ENCODE results near the gene IDH3A. TPM values are rescaled to one million over a fixed set of nuclear protein-coding genes. Genes with fewer than 3 reads are reported as not detected.
A peak's percentile ranks its signal among the peaks of the same experiment; 100 is the strongest.

IDH3A gene
- polyA plus RNA-seq, 3 donors: 46.5 to 85.0 (median 74.0) TPM

GRCh38 chr15:78175330-78175729 lies 26.2 kb downstream of the IDH3A start:
- Mint-ChIP-seq H3K4me3 (no peak overlapping the region), H3K4me1 (peaks cover 42% of the 10 kb centered on the region), H3K36me3 (peaks cover 16 to 18% of the 10 kb centered on the region in 2 donors), H3K27me3 (ENCODE audit: low read depth in 3 of 3) (peaks cover 0 to 5% (median 3%) of the 10 kb centered on the region in 3 donors), H3K9me3 (peaks cover 0 to 3% (median 0%) of the 10 kb centered on the region in 7 donors), H3K27ac (peak overlapping the region in 2 of 7 donors; percentile 9 to 13)
- Histone ChIP-seq H3K36me3 (replicated peaks in 1 of 2; ENCODE audit: control insufficient read depth in 1 of 2, insufficient read depth in 2 of 2, low read length in 2 of 2) (peaks cover 3 to 4% of the 10 kb centered on the region in 2 donors), H3K27me3 (ENCODE audit: control insufficient read depth in 2 of 2, insufficient read depth in 2 of 2, low read length in 2 of 2) (no peaks in the 10 kb centered on the region), H3K9ac (ENCODE audit: insufficient read depth, low read length, poor library complexity, severe bottlenecking) (no peak overlapping the region), H3K4me1 (ENCODE audit: control insufficient read depth in 1 of 2, insufficient read depth in 2 of 2, low read length in 2 of 2) (peaks cover 45 to 46% of the 10 kb centered on the region in 2 donors), H2AFZ (ENCODE audit: insufficient read depth, low read depth, low read length, poor library complexity, severe bottlenecking) (no peak overlapping the region), H3K4me2 (replicated peaks; ENCODE audit: extremely low read depth, low read length, poor library complexity, severe bottlenecking) (no peak overlapping the region), H3K4me3 (replicated peaks in 1 of 3; ENCODE audit: low read depth in 2 of 3, low read length in 3 of 3) (no peak overlapping the region), H3K79me2 (ENCODE audit: insufficient read depth, low read length) (no peaks in the 10 kb centered on the region), H3K27ac (ENCODE audit: low read depth in 1 of 2, low read length in 2 of 2) (no peak overlapping the region), H4K20me1 (ENCODE audit: insufficient read depth, low read length) (no peaks in the 10 kb centered on the region), H3K9me3 (replicated peaks in 1 of 2; ENCODE audit: control insufficient read depth in 1 of 2, insufficient read depth in 1 of 2, low read length in 2 of 2) (no peaks in the 10 kb centered on the region)
- TF ChIP-seq CTCF (IDR thresholded peaks at IDR 0.05): no peak
- intact Hi-C loops (cut with micrococcal nuclease): no loop called here
- no peak for DNase-seq
- WGBS (ENCODE audit: insufficient coverage): 50% methylated on average over 2 of the region's 2 CpGs

- H3K36me3 ChIP-seq (replicated peaks in 1 of 2; ENCODE audit: control insufficient read depth in 1 of 2, insufficient read depth in 2 of 2, low read length in 2 of 2): no peaks in the 10 kb centered on the region
- 34% methylated on average over 9 of the region's 12 CpGs for WGBS (ENCODE audit: insufficient coverage)
- H3K27ac Mint-ChIP-seq: no peak overlapping the region
- no peaks in the 10 kb centered on the region for H3K79me2 ChIP-seq (ENCODE audit: insufficient read depth, low read length)
- H3K4me1 Mint-ChIP-seq: peaks cover 21% of the 10 kb centered on the region
- H3K4me3 ChIP-seq (replicated peaks in 1 of 3; ENCODE audit: low read depth in 2 of 3, low read length in 3 of 3): no peak overlapping the region
- H3K27me3 Mint-ChIP-seq (ENCODE audit: low read depth in 3 of 3): peaks cover 0 to 5% (median 3%) of the 10 kb centered on the region in 3 donors
- TF ChIP-seq CTCF (IDR thresholded peaks at IDR 0.05): peak; percentile 55
- no peak overlapping the region for H2AFZ ChIP-seq (ENCODE audit: insufficient read depth, low read depth, low read length, poor library complexity, severe bottlenecking)
- no peak overlapping the region for H3K27ac ChIP-seq (ENCODE audit: low read depth in 1 of 2, low read length in 2 of 2)
- peaks cover 10 to 12% of the 10 kb centered on the region in 2 donors for H3K36me3 Mint-ChIP-seq
- H3K27me3 ChIP-seq (ENCODE audit: control insufficient read depth in 2 of 2, insufficient read depth in 2 of 2, low read length in 2 of 2): no peaks in the 10 kb centered on the region
- DNase-seq: peak in 1 of 3 donors; percentile 2
- H3K4me3 Mint-ChIP-seq: no peak overlapping the region
- no peak overlapping the region for H3K9ac ChIP-seq (ENCODE audit: insufficient read depth, low read length, poor library complexity, severe bottlenecking)
- H3K4me1 ChIP-seq (ENCODE audit: control insufficient read depth in 1 of 2, insufficient read depth in 2 of 2, low read length in 2 of 2): peaks cover 24% of the 10 kb centered on the region in 2 donors
- peaks cover 0 to 3% (median 0%) of the 10 kb centered on the region in 7 donors for H3K9me3 Mint-ChIP-seq
- intact Hi-C loops (cut with micrococcal nuclease): no loop called here
- H3K9me3 ChIP-seq (replicated peaks in 1 of 2; ENCODE audit: control insufficient read depth in 1 of 2, insufficient read depth in 1 of 2, low read length in 2 of 2): no peaks in the 10 kb centered on the region
- H3K4me2 ChIP-seq (replicated peaks; ENCODE audit: extremely low read depth, low read length, poor library complexity, severe bottlenecking): no peak overlapping the region
- H4K20me1 ChIP-seq (ENCODE audit: insufficient read depth, low read length): no peaks in the 10 kb centered on the region
Measured at GRCh38 chr15:78177447-78177873, 28.3 kb downstream of the IDH3A start.

All from CD14-positive monocyte (primary cell).